ENCODE results near the gene ENG.
"Not testable (repeated sequence)": the region's sequence is repeated elsewhere in the genome, so short reads cannot be mapped to it uniquely, and the experiment has no call there.

Gene ENG

GRCh38 chr9:127854184-127854806 lies at the start of gene ENG:
ENG (minus strand) TSS chr9:127854658; CDS start chr9:127854355, 303 bp downstream.
- no peak for DNase-seq

DNA sequence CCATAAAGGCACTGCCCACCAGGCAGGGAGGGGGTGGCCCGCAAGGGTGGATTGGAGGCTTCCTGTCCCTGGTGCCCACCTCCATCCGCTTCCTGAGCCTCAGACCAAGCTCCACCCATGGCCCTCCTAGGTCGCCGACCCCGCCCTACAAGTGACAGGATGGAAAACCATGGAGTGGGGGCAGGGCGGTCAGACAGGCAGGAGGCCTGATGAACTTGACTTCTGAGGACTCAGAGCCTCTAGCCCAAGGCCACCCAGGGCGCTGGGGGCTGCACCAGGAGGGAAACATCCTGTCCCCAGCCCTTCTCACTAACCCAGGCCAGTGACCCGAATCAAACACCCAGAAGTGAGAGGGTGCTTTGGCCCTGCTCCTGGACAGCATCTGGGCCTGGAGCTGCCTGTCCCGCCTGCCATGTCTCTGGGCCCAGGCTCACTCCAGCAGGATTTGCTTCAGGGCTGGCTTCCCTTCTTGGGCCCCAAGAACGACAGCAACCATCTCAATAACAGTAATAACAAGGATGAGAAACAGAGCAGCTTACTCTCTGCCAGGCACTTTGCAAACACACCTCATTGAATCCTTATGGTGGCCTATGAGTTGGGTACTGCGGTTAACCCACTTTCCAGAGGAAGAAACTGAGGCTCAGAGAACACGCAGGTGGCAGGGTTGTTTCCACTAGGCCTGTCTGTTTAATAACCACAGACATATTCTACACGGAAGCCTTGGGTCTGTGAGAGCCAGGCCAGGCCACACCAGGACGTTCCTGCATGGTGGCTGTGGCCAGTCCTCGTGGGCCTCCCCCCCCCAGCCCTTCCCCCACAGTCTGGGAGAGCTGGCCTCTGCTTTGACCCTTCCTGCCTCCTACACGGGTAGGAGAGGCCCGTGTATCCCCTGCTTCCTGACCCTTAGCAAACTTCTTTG lies 49.4 kb upstream of the ENG start:
- DNase-seq: no peak

- DNase-seq: no peak
Observed at GRCh38 chr9:127899128-127899943, 44.9 kb upstream of the ENG start, which contains the start of gene ST6GALNAC6. ST6GALNAC6 (minus strand) TSS chr9:127899603; CDS start chr9:127897981, 1,622 bp downstream.

- no peak for DNase-seq
Observed at GRCh38 chr9:127898433-127899127, 44.1 kb upstream of the ENG start.

- no peak for DNase-seq
Observed at GRCh38 chr9:127897193-127897692, 42.8 kb upstream of the ENG start.

- no peak for DNase-seq
Observed at GRCh38 chr9:127896395-127897192, 42.1 kb upstream of the ENG start.

GRCh38 chr9:127895811-127896210 lies 41.4 kb upstream of the ENG start:
- DNase-seq: no peak

- no peak for DNase-seq
Observed at GRCh38 chr9:127893392-127893791, 38.9 kb upstream of the ENG start.

- DNase-seq: no peak
Observed at GRCh38 chr9:127892831-127893230, 38.4 kb upstream of the ENG start.

DNA sequence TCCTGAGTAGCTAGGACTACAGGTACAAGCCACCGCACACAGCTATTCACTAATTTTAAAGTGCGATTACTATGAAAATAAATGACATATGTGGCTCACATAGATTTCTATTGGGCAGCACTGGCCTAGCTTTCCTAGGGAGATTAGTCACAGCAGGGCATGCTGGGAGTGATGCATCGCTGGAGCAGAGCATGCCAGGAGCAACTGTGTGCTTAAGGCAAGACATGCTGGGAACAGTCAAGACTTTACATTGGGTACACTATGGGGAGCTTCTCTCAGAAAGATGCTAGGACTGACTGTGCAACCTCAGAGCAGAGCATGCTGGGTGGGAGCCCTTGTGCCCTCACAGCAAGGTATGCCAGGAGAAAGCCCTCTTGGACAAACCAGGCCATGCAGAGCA lies 35.6 kb upstream of the ENG start:
- no peak for DNase-seq

DNA sequence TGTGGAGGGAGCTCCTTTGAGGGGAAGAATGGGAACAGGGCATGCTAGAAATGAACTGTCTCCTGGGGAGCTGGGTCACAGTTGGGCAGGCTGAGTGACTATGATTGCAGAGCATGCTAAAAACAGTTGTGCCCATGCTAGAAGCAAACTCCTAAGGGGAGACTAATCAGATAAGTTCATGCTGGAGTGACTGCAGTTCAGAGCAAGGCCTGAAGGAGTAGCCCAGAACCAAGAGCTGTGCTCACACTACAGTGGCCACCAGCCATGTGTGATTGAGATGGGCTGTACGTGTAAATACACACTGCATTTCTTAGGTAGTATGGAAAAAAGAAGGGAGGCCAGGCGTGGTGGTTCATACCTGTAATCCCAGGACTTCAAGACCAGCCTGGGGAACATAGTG lies 33.3 kb upstream of the ENG start:
- DNase-seq: no peak

DNA sequence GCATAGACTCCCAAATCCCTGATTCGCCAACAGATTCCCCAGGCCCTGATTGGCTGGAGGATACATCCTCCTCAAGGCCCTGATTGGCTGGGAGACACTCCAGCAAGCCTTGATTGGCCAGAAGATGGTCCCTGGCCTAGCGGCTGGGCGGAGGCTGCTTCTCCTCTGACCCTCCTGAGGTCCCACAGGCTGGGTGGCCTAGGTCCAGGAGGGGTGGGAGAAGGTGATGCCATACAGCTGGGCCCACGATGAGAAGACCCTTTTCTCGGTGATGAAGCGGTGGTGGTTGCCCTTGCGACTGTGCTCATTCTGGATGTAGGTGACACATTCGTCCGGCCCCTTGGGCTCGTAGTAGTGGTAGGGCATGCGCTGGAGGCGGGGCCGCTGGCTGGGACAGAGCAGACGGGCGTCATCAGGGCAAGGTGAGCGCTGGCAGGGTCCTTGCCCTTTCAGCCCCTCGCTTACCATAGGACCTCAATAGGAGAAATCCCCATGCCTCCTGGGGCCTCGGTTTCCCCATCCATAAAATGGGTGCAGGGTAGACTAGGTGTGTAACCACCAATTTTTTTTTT lies 32.0 kb upstream of the ENG start:
- DNase-seq: no peak

GRCh38 chr9:127885508-127886281 lies 31.2 kb upstream of the ENG start:
- no peak for DNase-seq

GRCh38 chr9:127884976-127885490 lies 30.6 kb upstream of the ENG start:
- no peak for DNase-seq

GRCh38 chr9:127884427-127884911 lies 30.0 kb upstream of the ENG start:
- DNase-seq: no peak

GRCh38 chr9:127883959-127884358 lies 29.5 kb upstream of the ENG start:
- DNase-seq: no peak

GRCh38 chr9:127881715-127882114 lies 27.3 kb upstream of the ENG start:
- DNase-seq: not testable (repeated sequence)

DNA sequence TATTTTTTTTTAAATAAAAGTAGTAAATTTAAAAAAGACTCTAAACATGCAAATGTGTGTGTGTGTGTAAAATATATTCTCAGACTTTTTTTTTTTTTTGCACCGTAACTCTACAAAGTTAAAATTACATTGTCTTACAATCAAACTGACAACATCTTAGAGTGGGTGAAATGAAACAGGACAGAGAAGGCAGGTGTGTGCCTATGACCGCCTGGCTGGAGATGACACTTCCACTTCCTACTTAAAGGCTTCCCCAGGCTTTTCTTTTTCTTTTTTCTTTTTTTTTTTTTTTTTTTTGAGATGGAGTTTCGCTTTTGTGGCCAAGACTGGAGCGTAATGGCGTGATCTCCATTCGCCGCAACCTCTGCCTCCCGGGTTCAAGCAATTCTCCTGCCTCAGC lies 25.7 kb upstream of the ENG start:
- no peak for DNase-seq

GRCh38 chr9:127878652-127879390 lies 24.4 kb upstream of the ENG start:
- DNase-seq: no peak

Measured in NCI-H1417 treated with DMSO at 0.1 percent for 48 hours (cell line).